Measurements from ENCODE around the gene TNFRSF4.

DNA sequence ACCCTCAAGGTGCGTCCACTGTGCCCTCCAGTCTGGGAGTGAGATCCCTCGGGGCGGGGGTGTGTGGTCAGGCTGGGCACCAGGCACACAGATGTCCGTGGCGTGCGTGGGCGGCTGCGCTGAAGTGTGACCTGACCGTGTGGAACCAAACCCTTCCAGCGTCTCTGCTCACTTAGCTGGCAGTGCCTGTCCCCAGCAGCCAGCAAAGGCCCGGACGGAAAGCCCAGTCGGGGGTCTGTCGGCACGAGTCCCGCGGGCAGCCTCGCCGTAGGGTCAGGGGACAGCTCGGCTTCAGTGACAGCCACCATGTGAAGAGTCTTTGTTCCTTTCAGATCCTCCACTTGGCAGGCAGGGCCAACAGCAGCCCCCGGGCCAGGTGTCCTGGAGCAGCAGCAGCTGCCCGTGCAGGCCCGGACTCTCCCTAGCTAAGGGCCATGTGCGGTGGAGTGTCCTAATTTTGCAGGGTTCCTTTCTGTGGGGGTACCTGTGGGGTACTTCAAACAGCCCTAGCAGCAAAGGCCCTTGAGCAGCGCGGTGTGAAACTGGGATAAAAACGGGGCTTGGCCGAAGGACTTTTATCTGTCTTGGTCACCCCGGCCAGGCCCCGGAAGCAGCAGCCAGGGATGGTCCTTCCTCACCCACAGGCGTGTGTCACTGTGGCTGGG is 28.7 kb downstream of the TNFRSF4 start:
- no peak for TF ChIP-seq POLR2A (IDR thresholded peaks at IDR 0.05)
- TF ChIP-seq, protein P1, sequence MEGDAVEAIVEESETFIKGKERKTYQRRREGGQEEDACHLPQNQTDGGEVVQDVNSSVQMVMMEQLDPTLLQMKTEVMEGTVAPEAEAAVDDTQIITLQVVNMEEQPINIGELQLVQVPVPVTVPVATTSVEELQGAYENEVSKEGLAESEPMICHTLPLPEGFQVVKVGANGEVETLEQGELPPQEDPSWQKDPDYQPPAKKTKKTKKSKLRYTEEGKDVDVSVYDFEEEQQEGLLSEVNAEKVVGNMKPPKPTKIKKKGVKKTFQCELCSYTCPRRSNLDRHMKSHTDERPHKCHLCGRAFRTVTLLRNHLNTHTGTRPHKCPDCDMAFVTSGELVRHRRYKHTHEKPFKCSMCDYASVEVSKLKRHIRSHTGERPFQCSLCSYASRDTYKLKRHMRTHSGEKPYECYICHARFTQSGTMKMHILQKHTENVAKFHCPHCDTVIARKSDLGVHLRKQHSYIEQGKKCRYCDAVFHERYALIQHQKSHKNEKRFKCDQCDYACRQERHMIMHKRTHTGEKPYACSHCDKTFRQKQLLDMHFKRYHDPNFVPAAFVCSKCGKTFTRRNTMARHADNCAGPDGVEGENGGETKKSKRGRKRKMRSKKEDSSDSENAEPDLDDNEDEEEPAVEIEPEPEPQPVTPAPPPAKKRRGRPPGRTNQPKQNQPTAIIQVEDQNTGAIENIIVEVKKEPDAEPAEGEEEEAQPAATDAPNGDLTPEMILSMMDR (IDR thresholded peaks at IDR 0.05 in 8 of 11, conservative IDR thresholded peaks at IDR 0.05 in 3 of 11) = no peak

All from spleen (tissue), 7 donors.